ENCODE results near the gene DCUN1D1.

DCUN1D1 gene

GRCh38 chr3:182971637-182972036 is 8.7 kb downstream of the DCUN1D1 start:
- DNase-seq, result no peak

- DNase-seq, result no peak
These were observed 9.4 kb downstream of the DCUN1D1 start for GRCh38 chr3:182970811-182971418.

- DNase-seq, result no peak
These were observed 10.5 kb downstream of the DCUN1D1 start for GRCh38 chr3:182969853-182970252.

GRCh38 chr3:182969277-182969676 is 11.1 kb downstream of the DCUN1D1 start:
- no peak for DNase-seq

- no peak for DNase-seq
These were observed 12.8 kb downstream of the DCUN1D1 start for GRCh38 chr3:182967218-182968204.

- no peak for DNase-seq
These were observed 14.4 kb downstream of the DCUN1D1 start for GRCh38 chr3:182965861-182966366.

GRCh38 chr3:182964179-182964578 is 16.2 kb downstream of the DCUN1D1 start:
- no peak for DNase-seq

- DNase-seq, result no peak
These were observed 18.2 kb downstream of the DCUN1D1 start for GRCh38 chr3:182962166-182962565.

- DNase-seq, result no peak
These were observed 20.6 kb downstream of the DCUN1D1 start for GRCh38 chr3:182959474-182960350.

GRCh38 chr3:182957676-182958266 is 22.6 kb downstream of the DCUN1D1 start:
- no peak for DNase-seq

- no peak for DNase-seq
These were observed 23.1 kb downstream of the DCUN1D1 start for GRCh38 chr3:182957226-182957625.

- DNase-seq, result no peak
These were observed 25.6 kb downstream of the DCUN1D1 start for GRCh38 chr3:182954553-182955235.

GRCh38 chr3:182949688-182950087 is 30.6 kb downstream of the DCUN1D1 start:
- no peak for DNase-seq

- DNase-seq, result no peak
These were observed 32.0 kb downstream of the DCUN1D1 start for GRCh38 chr3:182948305-182948704.

- no peak for DNase-seq
These were observed 32.5 kb downstream of the DCUN1D1 start for GRCh38 chr3:182947888-182948287.

- DNase-seq, result no peak
These were observed 38.6 kb downstream of the DCUN1D1 start for GRCh38 chr3:182941719-182942118.

GRCh38 chr3:182940266-182940808 is 40.0 kb downstream of the DCUN1D1 start:
- no peak for DNase-seq

GRCh38 chr3:182937293-182938051 is 42.9 kb downstream of the DCUN1D1 start:
- DNase-seq, result no peak

- DNase-seq, result no peak
These were observed 43.4 kb downstream of the DCUN1D1 start for GRCh38 chr3:182936918-182937285.

GRCh38 chr3:182936239-182936917 is 44.0 kb downstream of the DCUN1D1 start:
- DNase-seq, result no peak

Measured in stimulated activated CD4-positive, alpha-beta T cell treated with anti-CD3 and anti-CD28 coated beads, Interleukin-4, amount 100 ng/mL, for 1 hour (primary cell).